ENCODE measurements around the gene RNF4. TPM values are rescaled to one million over a fixed set of nuclear protein-coding genes. Genes with fewer than 3 reads are reported as not detected.
"Not testable (repeated sequence)": the region's sequence is repeated elsewhere in the genome, so short reads cannot be mapped to it uniquely, and the experiment has no call there.

The RNF4 gene
- total RNA-seq: 29.7 TPM
- long read RNA-seq, partial matches to known transcripts: 3 of 45 reads
- long read RNA-seq, other reads (novel, unspliced or antisense): 42 of 45 reads

DNA sequence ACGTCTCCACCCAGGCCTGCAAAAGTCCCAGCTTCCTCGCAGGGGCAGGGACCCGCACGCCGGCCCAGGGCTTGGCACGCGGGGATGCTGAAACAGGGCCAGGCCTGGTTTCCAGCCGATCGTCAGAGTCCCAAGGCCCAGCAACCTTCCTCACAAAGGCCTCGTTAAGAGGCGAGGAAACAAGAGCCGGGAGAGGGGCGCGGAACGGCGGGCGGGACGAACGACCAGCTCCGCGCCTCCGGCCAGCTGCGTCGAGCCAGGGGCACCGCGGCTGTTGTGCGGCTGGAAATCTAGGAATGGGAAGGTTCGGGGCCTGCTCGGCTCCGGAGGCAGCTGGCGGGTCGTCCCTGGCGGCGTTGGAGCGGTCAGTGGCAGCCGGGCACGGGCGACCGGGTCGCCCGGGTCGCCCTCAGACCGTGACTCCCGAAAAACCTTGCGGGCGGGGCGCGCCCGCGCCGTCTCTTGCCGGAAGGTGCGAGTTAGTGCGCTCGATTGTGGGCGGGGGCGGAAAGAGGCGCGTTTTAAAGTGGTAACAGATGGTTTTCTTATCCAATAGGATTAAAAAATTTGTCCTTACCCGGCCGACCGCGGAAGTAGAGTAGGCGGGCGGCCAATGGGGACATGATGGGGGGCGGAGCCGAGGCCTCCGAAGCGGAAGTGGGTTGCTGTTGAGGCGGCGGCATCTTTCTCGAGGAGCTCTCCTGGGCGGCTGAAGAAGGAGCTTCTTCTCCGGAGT is at the start of gene RNF4:
Gene RNF4 (plus strand): TSS at position 651 of the 736 bp plus-strand sequence. CDS start 21,388 bp downstream, outside the sequence.
- DNase-seq (ENCODE audit: low spot score): peak; percentile 98
- intact Hi-C loops (cut with DNase I): loop anchor here (1.0 kb wide), 1 partner anchor 67 kb away; no protein-coding TSS in a partner anchor

- intact Hi-C loops (cut with DNase I): loop anchor here (2.0 to 5.0 kb wide), 3 partner anchors 117 to 542 kb away; partner anchors contain the start of genes FAM193A, GRK4, HAUS3 and NOP14
- DNase-seq (ENCODE audit: low spot score): no peak
These were observed 49.1 kb upstream of the RNF4 start for GRCh38 chr4:2419814-2420213.

- intact Hi-C loops (cut with DNase I): no loop called here
- DNase-seq (ENCODE audit: low spot score): no peak
These were observed 47.0 kb upstream of the RNF4 start for GRCh38 chr4:2421928-2422327.

GRCh38 chr4:2423066-2423465 is 45.8 kb upstream of the RNF4 start:
- intact Hi-C loops (cut with DNase I): no loop called here
- DNase-seq (ENCODE audit: low spot score): no peak

DNA sequence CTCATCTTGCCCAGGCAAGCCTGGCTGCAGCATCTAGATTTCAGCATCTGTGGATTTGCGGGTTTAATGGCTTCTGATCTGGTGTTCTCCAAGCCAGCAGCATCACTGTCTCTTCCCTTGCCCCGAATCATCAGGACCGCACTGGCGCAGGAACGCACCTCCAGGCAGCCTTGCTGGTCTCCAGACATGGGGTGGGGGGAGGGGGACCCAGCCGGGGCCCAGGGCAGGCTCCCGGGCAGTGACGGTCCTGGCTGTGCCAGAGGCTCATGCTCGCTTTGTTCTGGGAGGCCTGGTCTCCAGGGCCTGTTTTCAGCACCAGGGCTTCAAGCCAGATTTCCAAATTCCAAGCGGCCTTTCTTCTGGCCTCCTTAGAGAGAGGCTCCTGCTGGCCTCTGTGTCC is 45.2 kb upstream of the RNF4 start:
- intact Hi-C loops (cut with DNase I): no loop called here
- DNase-seq (ENCODE audit: low spot score): no peak

DNA sequence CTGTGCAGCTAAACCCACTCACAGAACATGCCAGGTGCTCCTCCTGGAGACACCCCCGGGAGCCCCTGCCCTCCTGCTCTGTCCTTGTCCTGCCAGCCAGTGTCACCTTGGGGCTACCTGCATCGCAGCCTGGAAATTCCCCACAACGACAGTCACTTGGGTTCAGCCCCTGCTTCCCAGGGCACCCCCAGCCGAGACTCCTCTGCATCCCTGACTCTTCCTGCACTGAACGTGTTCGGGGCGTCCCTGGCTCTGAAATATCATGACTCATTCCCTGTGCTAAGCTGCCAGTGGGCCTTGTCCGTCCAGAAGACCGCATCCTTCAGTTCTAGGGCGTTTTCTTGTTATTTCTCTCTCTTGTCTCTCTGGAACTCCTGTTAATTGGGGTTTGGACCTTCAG is 44.3 kb upstream of the RNF4 start:
- intact Hi-C loops (cut with DNase I): no loop called here
- DNase-seq (ENCODE audit: low spot score): no peak

- intact Hi-C loops (cut with DNase I): no loop called here
- no peak for DNase-seq (ENCODE audit: low spot score)
These were observed 43.4 kb upstream of the RNF4 start for GRCh38 chr4:2425386-2426068.

GRCh38 chr4:2426069-2426397 is 42.9 kb upstream of the RNF4 start:
- no peak for DNase-seq (ENCODE audit: low spot score)
- intact Hi-C loops (cut with DNase I): no loop called here

DNA sequence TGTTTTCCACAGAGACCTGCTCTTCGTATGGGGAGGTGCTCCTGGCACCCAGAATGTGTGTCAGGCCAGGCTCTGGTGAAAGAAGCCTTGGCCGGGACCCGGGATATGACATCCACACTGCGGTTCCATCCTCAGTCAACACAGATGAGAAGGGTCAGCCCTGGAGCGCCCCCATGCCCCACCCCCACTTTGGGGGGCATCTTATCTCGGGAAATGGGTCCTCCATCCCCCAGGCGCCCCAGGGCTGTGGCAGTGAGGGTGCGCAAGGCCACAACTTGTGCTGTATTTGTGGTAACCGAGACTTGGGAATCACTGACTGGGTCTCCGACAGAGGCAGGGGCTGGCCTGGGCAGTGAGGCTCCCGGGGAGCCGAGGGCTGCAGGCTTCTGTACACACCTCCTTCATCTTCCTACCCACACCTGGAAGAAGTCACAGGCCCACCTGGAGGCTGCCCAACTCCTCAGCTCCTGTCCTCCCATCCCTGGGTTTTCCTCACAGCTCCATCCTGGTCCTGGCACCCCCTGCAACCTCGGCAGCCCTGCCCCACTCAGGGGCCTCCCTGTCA is 42.1 kb upstream of the RNF4 start:
- DNase-seq (ENCODE audit: low spot score): no peak

GRCh38 chr4:2427383-2428334 is 41.2 kb upstream of the RNF4 start:
- intact Hi-C loops (cut with DNase I): no loop called here
- DNase-seq (ENCODE audit: low spot score): no peak

More for the DNA sequence above, 42.1 kb upstream of the RNF4 start:
- intact Hi-C loops (cut with DNase I): no loop called here

DNA sequence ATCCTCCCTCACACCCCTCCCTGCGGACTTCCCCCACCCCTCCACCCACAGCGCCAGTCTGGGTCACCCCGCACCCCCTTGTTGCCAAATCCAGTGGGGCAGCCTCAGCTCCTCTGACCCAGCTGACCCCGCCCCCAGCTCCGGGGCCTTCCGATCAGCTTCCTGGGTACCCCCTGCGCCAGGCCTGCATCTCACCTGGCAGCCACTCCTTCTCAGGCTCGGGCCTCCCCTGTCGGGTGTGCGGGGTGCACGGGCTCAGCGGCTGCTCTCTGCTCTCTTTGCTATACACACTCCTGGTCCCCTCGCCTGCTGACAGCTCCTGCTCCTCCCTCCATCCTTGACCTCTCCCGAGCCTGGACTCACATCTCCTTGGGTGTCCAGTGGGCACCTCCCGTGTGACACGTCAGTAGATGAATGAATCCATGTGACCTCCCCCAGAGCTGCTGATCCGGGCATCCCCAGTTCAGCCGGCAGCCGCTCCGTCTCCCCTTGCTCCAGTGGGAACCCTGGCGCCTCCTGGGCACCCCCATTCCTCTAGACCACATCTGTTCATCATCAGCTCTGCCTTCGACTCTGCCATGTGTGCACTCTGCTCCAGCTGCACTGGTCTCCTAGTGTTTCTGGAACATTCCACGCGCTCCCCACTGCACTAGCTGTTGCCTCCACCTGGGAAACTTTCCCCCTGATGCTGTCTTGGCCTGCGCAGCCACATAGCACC is 40.3 kb upstream of the RNF4 start:
- DNase-seq (ENCODE audit: low spot score): no peak
- intact Hi-C loops (cut with DNase I): no loop called here

- DNase-seq (ENCODE audit: low spot score); intact Hi-C loops (cut with DNase I): not testable (repeated sequence)
These were observed 38.8 kb upstream of the RNF4 start for GRCh38 chr4:2429945-2430757.

DNA sequence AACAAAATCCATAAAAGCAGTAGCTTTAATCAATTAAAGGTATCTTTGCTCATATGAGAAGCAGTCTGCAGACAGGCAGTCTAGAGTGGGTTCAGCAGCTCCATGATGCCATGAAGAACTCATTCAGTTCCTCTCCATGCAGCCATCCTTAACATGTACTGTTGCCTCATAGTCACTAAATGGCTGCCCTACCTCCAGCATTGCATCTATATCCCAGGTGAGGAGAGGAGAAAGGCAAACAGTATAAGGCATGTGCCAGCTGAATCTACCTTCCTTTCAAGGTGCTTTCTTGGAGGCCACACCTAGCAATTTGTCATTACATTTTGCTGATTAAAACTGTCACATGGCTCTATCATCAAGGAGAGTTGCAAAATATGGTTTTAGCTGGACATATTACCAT is 36.9 kb upstream of the RNF4 start:
- intact Hi-C loops (cut with DNase I): no loop called here
- no peak for DNase-seq (ENCODE audit: low spot score)

DNA sequence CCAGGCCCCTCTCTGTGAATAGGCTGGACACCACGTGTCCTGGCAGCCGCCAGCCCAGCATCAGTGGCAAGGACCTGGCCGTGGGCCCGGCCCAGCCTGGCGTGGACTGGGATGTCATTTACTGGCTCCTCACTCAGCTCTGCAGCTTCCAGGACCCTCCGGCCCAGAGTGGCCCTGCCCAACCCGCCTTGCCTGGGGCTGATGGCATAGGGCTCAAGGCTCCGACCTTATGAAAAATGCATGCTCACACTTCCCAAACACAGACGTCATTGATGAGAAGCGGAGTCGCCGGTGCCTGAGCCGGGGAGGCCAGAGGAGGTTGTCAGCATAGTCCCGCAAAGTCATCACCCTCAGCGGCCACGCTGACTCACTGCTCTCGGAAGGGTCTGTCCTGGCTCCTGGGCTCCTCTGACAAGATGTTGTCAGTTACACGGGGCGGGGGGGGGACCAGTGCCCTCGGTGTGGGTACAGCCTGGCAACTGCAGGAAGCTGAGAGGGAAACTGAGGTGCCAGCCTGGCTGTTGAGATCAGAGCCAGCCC is 35.8 kb upstream of the RNF4 start:
- intact Hi-C loops (cut with DNase I): no loop called here
- no peak for DNase-seq (ENCODE audit: low spot score)

DNA sequence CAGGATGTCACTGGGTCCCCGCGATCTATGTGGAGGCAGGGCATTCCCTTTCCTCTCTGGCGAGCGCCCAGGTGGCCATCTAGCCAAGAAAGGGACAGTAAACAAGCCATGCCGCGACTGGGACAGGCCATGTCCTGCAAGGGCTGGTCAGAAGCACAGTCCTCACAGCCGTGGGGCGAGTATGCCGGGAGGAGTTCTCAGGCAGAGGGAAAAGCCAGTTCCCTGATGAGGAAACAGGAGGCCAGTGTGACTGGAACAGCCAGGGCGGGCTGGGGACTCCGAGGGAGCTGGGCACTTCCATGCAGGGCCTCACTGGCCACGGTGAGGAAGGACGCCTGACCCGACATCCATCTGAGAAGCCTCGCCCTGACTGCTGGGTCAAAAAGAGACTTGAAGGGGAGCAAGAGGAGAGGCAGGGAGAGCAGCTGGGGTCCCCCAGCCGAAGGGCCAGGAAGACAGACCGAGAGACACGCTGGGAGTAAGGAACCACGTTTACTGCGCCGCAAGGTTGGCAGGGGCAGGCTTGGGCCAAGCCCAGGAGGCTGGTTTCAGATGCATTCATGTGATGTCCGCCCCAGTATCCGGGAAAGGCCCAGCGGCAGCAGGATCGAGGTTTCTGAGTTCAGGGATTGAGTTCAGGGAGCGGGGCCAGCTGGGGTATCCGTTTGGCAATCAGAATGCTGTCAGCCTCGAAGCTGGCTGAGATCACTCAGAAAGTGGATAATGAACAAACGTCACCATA is 35.1 kb upstream of the RNF4 start:
- no peak for DNase-seq (ENCODE audit: low spot score)
- intact Hi-C loops (cut with DNase I): no loop called here

- intact Hi-C loops (cut with DNase I): no loop called here
- no peak for DNase-seq (ENCODE audit: low spot score)
These were observed 34.5 kb upstream of the RNF4 start for GRCh38 chr4:2434420-2434819.

DNA sequence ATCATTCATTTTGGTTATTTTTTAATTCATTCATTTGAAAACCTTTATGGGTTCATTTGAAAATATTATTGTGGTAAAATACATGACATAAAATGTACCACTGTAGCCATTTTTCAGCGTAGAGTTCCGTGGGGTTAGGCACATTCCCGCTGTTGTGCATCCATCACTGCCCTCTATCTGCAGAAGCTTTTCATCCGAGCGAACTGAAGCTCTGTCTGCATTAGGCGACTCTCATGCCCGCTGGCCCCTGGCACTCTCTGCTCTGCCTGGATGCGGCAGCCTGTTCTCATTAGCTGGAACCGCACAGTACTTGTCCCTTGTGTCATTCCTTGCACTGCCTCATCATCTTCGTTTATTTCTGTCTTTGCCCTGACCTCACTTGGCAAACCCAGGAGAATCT is 32.6 kb upstream of the RNF4 start:
- no peak for DNase-seq (ENCODE audit: low spot score)
- intact Hi-C loops (cut with DNase I): no loop called here

Data from cardiac septum (tissue), 1 donor.